ENCODE data around the gene KCNQ4.

Gene KCNQ4

GRCh38 chr1:40802742-40803113 is 19.1 kb downstream of the KCNQ4 start:
- Histone ChIP-seq H3K4me1 (ENCODE audit: low read length) (peaks cover 8% of the 10 kb centered on the region), H3K36me3 (replicated peaks; ENCODE audit: low read depth, low read length) (no peaks in the 10 kb centered on the region), H3K4me2 (ENCODE audit: low read length) (no peak overlapping the region; the same call in 1 of the 2 replicates), H2AFZ (ENCODE audit: low read depth, low read length) (no peak overlapping the region), H3K27ac (ENCODE audit: low read length) (no peak overlapping the region), H4K20me1 (ENCODE audit: insufficient read depth, low read length) (no peaks in the 10 kb centered on the region), H3K9me3 (ENCODE audit: insufficient read depth, low read length) (no peaks in the 10 kb centered on the region), H3K9ac (ENCODE audit: low read length) (no peak overlapping the region), H3K79me2 (ENCODE audit: low read length) (no peaks in the 10 kb centered on the region), H3K27me3 (ENCODE audit: low read depth, low read length) (no peaks in the 10 kb centered on the region), H3K4me3 (ENCODE audit: low read length) (no peak overlapping the region)
- no peak for TF ChIP-seq CTCF (IDR thresholded peaks at IDR 0.05; ENCODE audit: low read depth, low read length)
- no peak for TF ChIP-seq EZH2phosphoT487 (IDR thresholded peaks at IDR 0.05; ENCODE audit: low read depth)

GRCh38 chr1:40803447-40803846 is 19.9 kb downstream of the KCNQ4 start:
- Histone ChIP-seq H3K4me1 (ENCODE audit: low read length) (peaks cover 4% of the 10 kb centered on the region), H4K20me1 (ENCODE audit: insufficient read depth, low read length) (no peaks in the 10 kb centered on the region), H3K4me2 (ENCODE audit: low read length) (no peak overlapping the region), H3K4me3 (ENCODE audit: low read length) (no peak overlapping the region), H3K27ac (ENCODE audit: low read length) (no peak overlapping the region), H3K9me3 (ENCODE audit: insufficient read depth, low read length) (no peaks in the 10 kb centered on the region), H3K27me3 (ENCODE audit: low read depth, low read length) (no peaks in the 10 kb centered on the region), H3K36me3 (replicated peaks; ENCODE audit: low read depth, low read length) (no peaks in the 10 kb centered on the region), H3K79me2 (ENCODE audit: low read length) (no peaks in the 10 kb centered on the region), H3K9ac (ENCODE audit: low read length) (no peak overlapping the region), H2AFZ (ENCODE audit: low read depth, low read length) (no peak overlapping the region)
- no peak for TF ChIP-seq EZH2phosphoT487 (IDR thresholded peaks at IDR 0.05; ENCODE audit: low read depth)
- no peak for TF ChIP-seq CTCF (IDR thresholded peaks at IDR 0.05; ENCODE audit: low read depth, low read length)

GRCh38 chr1:40803902-40804301 is 20.3 kb downstream of the KCNQ4 start:
- H4K20me1 ChIP-seq (ENCODE audit: insufficient read depth, low read length): no peaks in the 10 kb centered on the region
- no peak for TF ChIP-seq CTCF (IDR thresholded peaks at IDR 0.05; ENCODE audit: low read depth, low read length)
- peaks cover 7% of the 10 kb centered on the region for H3K4me1 ChIP-seq (ENCODE audit: low read length)
- no peak overlapping the region for H2AFZ ChIP-seq (ENCODE audit: low read depth, low read length)
- H3K9ac ChIP-seq (ENCODE audit: low read length): no peak overlapping the region
- H3K4me2 ChIP-seq (ENCODE audit: low read length): no peak overlapping the region
- no peaks in the 10 kb centered on the region for H3K9me3 ChIP-seq (ENCODE audit: insufficient read depth, low read length)
- no peak overlapping the region for H3K4me3 ChIP-seq (ENCODE audit: low read length)
- H3K27me3 ChIP-seq (ENCODE audit: low read depth, low read length): no peaks in the 10 kb centered on the region
- no peak overlapping the region for H3K27ac ChIP-seq (ENCODE audit: low read length)
- no peaks in the 10 kb centered on the region for H3K79me2 ChIP-seq (ENCODE audit: low read length)
- no peaks in the 10 kb centered on the region for H3K36me3 ChIP-seq (replicated peaks; ENCODE audit: low read depth, low read length)

GRCh38 chr1:40806240-40806639 is 22.7 kb downstream of the KCNQ4 start:
- Histone ChIP-seq H3K9me3 (ENCODE audit: insufficient read depth, low read length) (no peaks in the 10 kb centered on the region), H3K36me3 (replicated peaks; ENCODE audit: low read depth, low read length) (peaks cover 6% of the 10 kb centered on the region), H3K4me3 (ENCODE audit: low read length) (no peak overlapping the region), H4K20me1 (ENCODE audit: insufficient read depth, low read length) (no peaks in the 10 kb centered on the region), H3K4me2 (ENCODE audit: low read length) (no peak overlapping the region), H3K79me2 (ENCODE audit: low read length) (no peaks in the 10 kb centered on the region), H3K27me3 (ENCODE audit: low read depth, low read length) (no peaks in the 10 kb centered on the region), H2AFZ (ENCODE audit: low read depth, low read length) (no peak overlapping the region), H3K27ac (ENCODE audit: low read length) (no peak overlapping the region), H3K4me1 (ENCODE audit: low read length) (peaks cover 22% of the 10 kb centered on the region), H3K9ac (ENCODE audit: low read length) (no peak overlapping the region)
- TF ChIP-seq CTCF (IDR thresholded peaks at IDR 0.05; ENCODE audit: low read depth, low read length): no peak
- TF ChIP-seq EZH2phosphoT487 (IDR thresholded peaks at IDR 0.05; ENCODE audit: low read depth): no peak
